Type B pancreatic cell (in vitro differentiated cells): ENCODE measurements around the gene EMD. TPM values are rescaled to one million over a fixed set of nuclear protein-coding genes. Genes with fewer than 3 reads are reported as not detected.
A peak's percentile ranks its signal among the peaks of the same experiment; 100 is the strongest.
"Not testable (repeated sequence)": the region's sequence is repeated elsewhere in the genome, so short reads cannot be mapped to it uniquely, and the experiment has no call there.

ENCODE experiments used
- DNase-seq: peaks from one replicate; pipeline ENCODE4 v3.0.0; 2021; ENCODE audit warnings: mixed read lengths; ENCODE audit not compliant: unreplicated experiment; ENCODE audit errors: extremely low spot score
- H3K27ac Mint-ChIP-seq: 2 replicates; pipeline ENCODE4 v1.8.0; 2021; ENCODE audit warnings: mild to moderate bottlenecking, mixed read lengths
- H3K27me3 Mint-ChIP-seq: 2 replicates; pipeline ENCODE4 v1.8.0; 2021; ENCODE audit warnings: mixed read lengths
- H3K36me3 Mint-ChIP-seq: 2 replicates; pipeline ENCODE4 v1.8.0; 2021; ENCODE audit warnings: mixed read lengths
- H3K4me1 Mint-ChIP-seq: one replicate; pipeline ENCODE4 v1.8.0; 2021; ENCODE audit warnings: mixed read lengths; ENCODE audit not compliant: unreplicated experiment
- H3K4me3 Mint-ChIP-seq: 2 replicates; pipeline ENCODE4 v1.8.0; 2021; ENCODE audit warnings: mild to moderate bottlenecking, mixed read lengths
- H3K9me3 Mint-ChIP-seq: 2 replicates; pipeline ENCODE4 v1.8.0; 2021; ENCODE audit warnings: mixed read lengths
- long read RNA-seq: library from polyadenylated mRNA; unstranded; transcript quantifications from one replicate; pipeline ENCODE4 v2.0.0, GENCODE V29; 2020
- total RNA-seq: library from RNA; stranded (reverse); gene quantifications from 2 replicates; pipeline ENCODE4 v1.2.1, GENCODE V29; 2021; ENCODE audit warnings: low replicate concordance
- TF ChIP-seq, protein P1 (sequence below): fragments of 200-600 bp; sonication (generic); conservative IDR thresholded peaks from 2 replicates; pipeline ENCODE4 v1.5.0; 2021; ENCODE audit warnings: antibody characterized with exemption, mild to moderate bottlenecking

The EMD gene
- total RNA-seq, result 56.7 and 62.7 TPM in 2 replicates
- long read RNA-seq, result 0 reads

DNA sequence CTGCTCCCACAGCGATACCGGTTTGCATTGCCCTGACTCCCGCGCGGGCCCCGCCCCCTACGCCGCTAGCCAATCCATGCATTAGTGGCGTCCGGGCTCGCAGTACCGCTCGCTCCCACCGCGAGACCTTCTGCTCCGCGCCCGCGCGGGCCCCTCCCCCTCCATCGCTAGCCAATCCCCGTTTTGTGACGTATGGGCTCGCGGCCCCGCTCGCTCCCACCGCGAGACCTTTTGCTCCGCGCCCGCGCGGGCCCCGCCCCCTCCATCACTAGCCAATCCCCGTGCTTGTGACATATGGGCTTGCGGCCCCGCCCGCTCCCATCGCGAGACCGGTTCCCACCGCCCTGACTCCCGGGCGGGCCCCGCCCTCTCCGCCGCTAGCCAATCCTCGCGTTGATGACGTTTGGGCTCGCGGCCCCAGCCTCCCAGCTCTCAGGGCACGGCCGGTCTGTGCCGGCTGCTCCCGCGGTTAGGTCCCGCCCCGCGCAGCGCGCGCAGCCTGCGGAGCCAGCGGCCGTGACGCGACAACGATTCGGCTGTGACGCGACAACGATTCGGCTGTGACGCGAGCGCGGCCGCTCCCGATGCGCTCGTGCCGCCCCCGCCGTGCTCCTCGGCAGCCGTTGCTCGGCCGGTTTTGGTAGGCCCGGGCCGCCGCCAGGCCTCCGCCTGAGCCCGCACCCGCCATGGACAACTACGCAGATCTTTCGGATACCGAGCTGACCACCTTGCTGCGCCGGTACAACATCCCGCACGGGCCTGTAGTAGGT lies at the start of gene EMD:
EMD (plus strand) TSS at position 497 of the 770 bp plus-strand sequence; CDS start at position 687, 190 bp downstream.
- Mint-ChIP-seq H3K4me3 (peak within 1 kb of the TSS; percentile 89), H3K9me3 (no peaks in the 10 kb centered on the region), H3K36me3 (no peaks in the 10 kb centered on the region), H3K4me1 (peaks cover 4% of the 10 kb centered on the region), H3K27ac (peak within 1 kb of the TSS; percentile 95), H3K27me3 (no peaks in the 10 kb centered on the region)
- DNase-seq, result peak; percentile 96
- TF ChIP-seq, protein P1, sequence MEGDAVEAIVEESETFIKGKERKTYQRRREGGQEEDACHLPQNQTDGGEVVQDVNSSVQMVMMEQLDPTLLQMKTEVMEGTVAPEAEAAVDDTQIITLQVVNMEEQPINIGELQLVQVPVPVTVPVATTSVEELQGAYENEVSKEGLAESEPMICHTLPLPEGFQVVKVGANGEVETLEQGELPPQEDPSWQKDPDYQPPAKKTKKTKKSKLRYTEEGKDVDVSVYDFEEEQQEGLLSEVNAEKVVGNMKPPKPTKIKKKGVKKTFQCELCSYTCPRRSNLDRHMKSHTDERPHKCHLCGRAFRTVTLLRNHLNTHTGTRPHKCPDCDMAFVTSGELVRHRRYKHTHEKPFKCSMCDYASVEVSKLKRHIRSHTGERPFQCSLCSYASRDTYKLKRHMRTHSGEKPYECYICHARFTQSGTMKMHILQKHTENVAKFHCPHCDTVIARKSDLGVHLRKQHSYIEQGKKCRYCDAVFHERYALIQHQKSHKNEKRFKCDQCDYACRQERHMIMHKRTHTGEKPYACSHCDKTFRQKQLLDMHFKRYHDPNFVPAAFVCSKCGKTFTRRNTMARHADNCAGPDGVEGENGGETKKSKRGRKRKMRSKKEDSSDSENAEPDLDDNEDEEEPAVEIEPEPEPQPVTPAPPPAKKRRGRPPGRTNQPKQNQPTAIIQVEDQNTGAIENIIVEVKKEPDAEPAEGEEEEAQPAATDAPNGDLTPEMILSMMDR, result no peak

DNA sequence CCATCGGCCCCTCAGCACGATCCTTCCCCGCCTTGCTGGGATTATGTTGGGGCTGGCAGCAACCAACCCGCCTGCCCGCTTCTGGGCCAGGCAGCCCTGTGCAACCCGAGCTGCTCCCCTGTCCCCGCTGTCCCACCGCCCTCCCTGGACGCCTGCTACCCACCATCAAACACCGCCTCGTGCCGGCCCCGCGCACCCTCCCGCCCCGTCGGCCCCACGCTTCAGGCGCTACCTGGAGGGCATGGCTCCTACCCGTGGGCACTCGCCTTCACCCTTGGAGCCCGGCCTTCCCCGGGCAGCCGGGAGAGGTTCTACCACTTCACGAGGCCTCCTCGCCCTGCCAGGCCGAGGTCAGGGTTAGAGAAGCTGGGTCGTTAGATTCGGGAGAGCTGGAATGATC lies 46.5 kb upstream of the EMD start:
- Mint-ChIP-seq H3K9me3 (no peaks in the 10 kb centered on the region), H3K36me3 (no peaks in the 10 kb centered on the region), H3K4me1 (no peaks in the 10 kb centered on the region), H3K27ac (no peak overlapping the region), H3K4me3 (no peak overlapping the region), H3K27me3 (peaks cover 5% of the 10 kb centered on the region)
- TF ChIP-seq, protein P1, result no peak
- DNase-seq, result no peak

DNA sequence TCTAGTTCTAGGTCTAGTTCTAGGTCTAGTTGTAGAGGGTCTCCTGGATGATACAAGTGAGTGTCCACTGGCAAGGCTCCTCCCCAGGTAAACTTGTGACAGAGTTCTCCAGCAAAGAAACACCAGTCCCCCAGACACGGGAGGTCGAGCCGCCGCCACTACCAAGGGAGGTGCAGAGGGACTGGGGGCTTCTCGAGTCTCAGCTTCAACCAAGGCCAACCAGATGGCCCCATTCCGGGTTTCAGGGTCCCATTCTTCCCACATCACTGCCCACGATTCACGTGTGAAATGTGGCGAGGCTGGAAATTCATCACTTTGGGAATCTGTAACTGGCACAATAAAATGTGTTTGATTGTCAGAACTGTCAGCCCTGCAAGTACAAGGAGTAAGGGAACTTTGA lies 46.0 kb upstream of the EMD start:
- DNase-seq, result no peak
- Mint-ChIP-seq H3K4me3 (no peak overlapping the region), H3K36me3 (no peaks in the 10 kb centered on the region), H3K4me1 (no peaks in the 10 kb centered on the region), H3K27ac (no peak overlapping the region), H3K9me3 (no peaks in the 10 kb centered on the region), H3K27me3 (peaks cover 2% of the 10 kb centered on the region)
- TF ChIP-seq, protein P1, result no peak

DNA sequence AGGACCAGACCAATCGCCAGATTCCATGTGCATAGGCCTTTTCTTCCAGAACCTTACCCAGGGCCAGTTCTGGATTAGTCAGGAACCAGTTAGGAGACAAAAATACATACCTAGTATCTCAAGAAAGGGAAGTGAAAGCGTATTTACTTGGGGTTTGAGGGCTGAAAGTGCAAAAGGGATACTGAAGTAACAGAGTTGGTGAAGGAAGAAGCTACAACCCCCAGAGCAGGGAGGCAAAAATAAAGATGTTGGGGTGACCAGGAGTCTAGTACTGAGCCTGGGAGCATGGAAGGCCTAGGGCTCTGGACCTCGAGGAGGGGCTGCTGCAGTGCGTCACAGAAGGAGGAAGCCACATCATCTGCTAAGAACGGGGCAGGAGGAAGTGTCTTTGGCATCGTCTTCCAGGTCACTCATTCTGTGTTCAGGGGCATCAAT lies 45.2 kb upstream of the EMD start:
- Mint-ChIP-seq H3K36me3 (no peaks in the 10 kb centered on the region), H3K9me3 (no peaks in the 10 kb centered on the region), H3K27me3 (peaks cover 2% of the 10 kb centered on the region), H3K27ac (no peak overlapping the region), H3K4me1 (no peaks in the 10 kb centered on the region), H3K4me3 (no peak overlapping the region)
- DNase-seq, result no peak
- TF ChIP-seq, protein P1, result no peak

DNA sequence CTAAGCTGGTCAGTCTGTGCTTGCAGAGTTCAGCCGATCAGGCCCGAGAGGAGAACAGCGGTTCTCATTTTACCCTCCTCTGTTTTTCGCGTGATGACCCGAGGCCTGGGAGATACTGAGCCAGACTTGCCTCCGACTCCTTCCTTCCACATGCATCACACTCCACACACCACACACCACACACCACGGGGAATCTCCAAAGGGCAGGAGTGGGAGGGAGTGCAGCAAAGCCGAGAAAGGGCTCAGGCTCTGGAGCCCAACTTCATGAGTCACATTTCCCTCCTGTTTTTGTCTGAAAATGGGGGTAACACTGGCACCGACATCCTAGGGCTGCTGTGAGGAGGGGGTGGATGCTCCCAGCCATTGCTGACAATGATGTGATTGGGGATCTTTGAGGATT lies 44.6 kb upstream of the EMD start:
- TF ChIP-seq, protein P1, result no peak
- no peaks in the 10 kb centered on the region for H3K4me1 Mint-ChIP-seq
- H3K4me3 Mint-ChIP-seq, result no peak overlapping the region
- H3K27me3 Mint-ChIP-seq, result peaks cover 2% of the 10 kb centered on the region
- no peaks in the 10 kb centered on the region for H3K9me3 Mint-ChIP-seq
- no peak for DNase-seq
- H3K27ac Mint-ChIP-seq, result no peak overlapping the region
- no peaks in the 10 kb centered on the region for H3K36me3 Mint-ChIP-seq

DNA sequence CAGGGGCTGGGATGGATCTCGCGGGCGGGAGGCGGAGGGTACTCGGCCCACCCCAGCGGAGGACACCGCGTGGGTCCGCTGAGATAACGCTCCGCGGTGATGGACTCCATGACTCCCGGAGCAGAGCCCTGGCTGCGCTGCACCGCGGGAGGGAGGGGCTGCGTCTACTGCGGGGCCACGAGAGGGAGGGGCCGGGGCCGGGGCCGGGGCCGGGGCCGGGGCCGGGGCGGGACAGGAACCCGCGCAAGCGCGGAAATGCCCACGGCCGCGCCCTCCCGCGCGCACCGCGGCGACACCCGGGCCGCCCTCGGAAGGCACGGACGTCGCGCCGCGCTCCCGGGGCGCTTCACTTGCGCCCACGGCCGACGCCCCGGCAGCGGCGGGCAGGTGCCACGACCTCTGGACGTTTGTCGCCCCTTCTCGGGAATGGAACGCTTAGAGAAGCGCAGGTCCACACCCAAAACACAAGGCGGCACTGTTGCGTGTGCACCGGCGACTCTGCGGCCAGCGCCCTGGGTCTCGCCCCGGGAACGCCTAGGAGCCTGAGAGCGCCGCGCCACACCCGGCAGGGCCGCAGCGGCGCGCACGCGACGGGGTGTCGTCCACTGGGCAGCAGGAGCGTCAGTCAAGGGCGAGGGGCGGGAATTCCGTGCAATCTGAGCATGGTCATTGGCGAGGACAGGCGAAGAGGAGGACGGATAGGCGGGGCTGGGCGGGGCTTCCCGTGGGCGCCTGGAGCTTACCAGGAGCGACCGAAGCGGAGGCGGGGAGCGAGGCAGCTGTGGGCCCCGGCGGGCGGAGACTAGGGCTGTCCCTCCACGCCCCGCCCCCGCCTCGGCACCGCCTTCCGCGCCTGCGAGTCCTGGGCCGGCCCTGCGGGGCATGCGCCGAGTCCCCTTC lies 37.4 kb upstream of the EMD start:
- not testable (repeated sequence) for H3K4me1 Mint-ChIP-seq, H3K27me3 Mint-ChIP-seq, H3K36me3 Mint-ChIP-seq, H3K4me3 Mint-ChIP-seq, H3K27ac Mint-ChIP-seq, H3K9me3 Mint-ChIP-seq, DNase-seq

DNA sequence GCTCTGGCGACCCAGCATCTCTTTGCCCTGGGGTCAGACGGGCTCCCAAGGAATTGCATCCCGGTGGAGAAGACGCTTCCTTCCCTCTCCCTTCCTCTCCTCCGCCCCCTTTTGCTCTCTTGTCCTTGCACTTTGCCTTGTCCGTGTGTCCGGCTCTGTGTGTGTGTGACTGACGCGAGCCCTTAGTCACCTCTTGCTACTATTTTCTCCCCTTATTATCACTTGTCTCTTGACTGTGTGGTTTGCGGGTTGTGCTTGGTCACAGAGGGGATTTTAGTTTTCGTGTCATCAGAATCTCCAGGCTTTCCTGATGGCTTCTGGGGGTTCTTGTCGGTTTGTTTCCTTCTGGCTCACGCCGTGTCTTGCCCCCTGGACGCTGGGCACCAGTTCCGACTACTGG lies 36.0 kb upstream of the EMD start:
- H3K9me3 Mint-ChIP-seq, result not testable (repeated sequence)

DNA sequence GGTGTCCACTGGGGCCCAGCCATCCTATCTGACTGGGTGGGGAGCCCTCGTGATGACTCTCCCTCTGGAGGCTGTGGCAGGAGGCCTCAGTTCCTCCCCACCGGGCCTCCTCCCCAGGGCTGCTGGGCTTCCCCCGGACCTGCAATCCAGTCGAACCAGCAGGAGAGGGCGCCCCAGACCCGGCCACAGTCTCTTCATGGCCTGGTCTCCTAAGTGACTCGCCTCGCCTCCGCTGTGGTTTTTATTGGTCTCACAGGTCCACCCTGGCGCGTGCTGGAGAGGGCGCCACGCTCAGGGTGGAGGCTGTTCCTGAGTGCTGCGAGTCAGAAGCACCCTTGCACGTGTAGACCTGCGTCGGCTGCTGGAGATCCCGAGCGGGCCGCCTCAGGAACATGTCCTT lies 35.5 kb upstream of the EMD start:
- not testable (repeated sequence) for H3K27ac Mint-ChIP-seq, H3K36me3 Mint-ChIP-seq, H3K27me3 Mint-ChIP-seq, H3K4me1 Mint-ChIP-seq, H3K9me3 Mint-ChIP-seq, H3K4me3 Mint-ChIP-seq, DNase-seq

More for the DNA sequence above, 36.0 kb upstream of the EMD start:
- not testable (repeated sequence) for H3K27ac Mint-ChIP-seq, DNase-seq, H3K27me3 Mint-ChIP-seq, H3K4me3 Mint-ChIP-seq, H3K36me3 Mint-ChIP-seq, H3K4me1 Mint-ChIP-seq
